GM23248 (cell line): ENCODE measurements around the gene PCDHB14.
"Not testable (repeated sequence)": the region's sequence is repeated elsewhere in the genome, so short reads cannot be mapped to it uniquely, and the experiment has no call there.

ENCODE experiments used
- EZH2 ChIP-seq: fragments of 200-600 bp; sonication (generic); IDR thresholded peaks from 2 replicates; pipeline ENCODE4 v1.6.1; 2018; ENCODE audit warnings: antibody characterized with exemption, mild to moderate bottlenecking; ENCODE audit not compliant: insufficient read depth, poor library complexity, severe bottlenecking
- EZH2phosphoT487 ChIP-seq: fragments of 200-600 bp; sonication (generic); IDR thresholded peaks from 2 replicates; pipeline ENCODE4 v1.6.1; 2018; ENCODE audit warnings: antibody characterized with exemption, moderate library complexity, mild to moderate bottlenecking, low read depth; ENCODE audit not compliant: insufficient read depth

DNA sequence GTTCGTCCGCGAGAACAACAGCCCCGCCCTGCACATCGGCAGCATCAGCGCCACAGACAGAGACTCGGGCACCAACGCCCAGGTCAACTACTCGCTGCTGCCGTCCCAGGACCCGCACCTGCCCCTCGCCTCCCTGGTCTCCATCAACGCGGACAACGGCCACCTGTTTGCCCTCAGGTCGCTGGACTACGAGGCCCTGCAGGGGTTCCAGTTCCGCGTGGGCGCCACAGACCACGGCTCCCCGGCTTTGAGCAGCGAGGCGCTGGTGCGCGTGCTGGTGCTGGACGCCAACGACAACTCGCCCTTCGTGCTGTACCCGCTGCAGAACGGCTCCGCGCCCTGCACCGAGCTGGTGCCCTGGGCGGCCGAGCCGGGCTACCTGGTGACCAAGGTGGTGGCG, 12.9 kb upstream of the PCDHB14 start:
- not testable (repeated sequence) for TF ChIP-seq EZH2, EZH2phosphoT487
